Erythroblast (primary cell): ENCODE results near the gene ENAM.
"Not testable (repeated sequence)": the region's sequence is repeated elsewhere in the genome, so short reads cannot be mapped to it uniquely, and the experiment has no call there.

ENCODE experiments used
- GATA1 ChIP-seq: IDR thresholded peaks from 2 replicates; pipeline ENCODE4 v1.6.1; 2011; ENCODE audit warnings: low read depth, mild to moderate bottlenecking, control low read depth, low read length, moderate library complexity
- POLR2A ChIP-seq: IDR thresholded peaks from 2 replicates; pipeline ENCODE4 v1.6.1; 2011; ENCODE audit warnings: mild to moderate bottlenecking, low read length

DNA sequence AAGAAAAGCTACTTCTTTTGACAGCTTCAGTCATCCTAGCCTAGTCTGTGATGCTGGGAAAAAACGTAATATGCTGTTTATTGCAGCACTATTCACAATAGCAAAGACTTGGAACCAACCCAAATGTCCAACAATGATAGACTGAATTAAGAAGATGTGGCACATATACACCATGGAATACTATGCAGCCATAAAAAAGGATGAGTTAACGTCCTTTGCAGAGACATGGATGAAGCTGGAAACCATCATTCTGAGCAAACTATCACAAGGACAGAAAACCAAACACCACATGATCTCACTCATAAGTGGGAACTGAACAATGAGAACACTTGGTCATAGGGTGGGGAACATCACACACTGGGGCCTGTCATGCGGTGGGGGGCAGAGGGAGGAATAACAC is 53.6 kb downstream of the ENAM start:
- not testable (repeated sequence) for TF ChIP-seq POLR2A, GATA1
